ENCODE results near the gene TRPC4. TPM values are rescaled to one million over a fixed set of nuclear protein-coding genes. Genes with fewer than 3 reads are reported as not detected.

TRPC4 gene
- total RNA-seq, 4 donors from 2014 or later = 0.33 to 4.2 (median 0.46) TPM; not detected in 1

DNA sequence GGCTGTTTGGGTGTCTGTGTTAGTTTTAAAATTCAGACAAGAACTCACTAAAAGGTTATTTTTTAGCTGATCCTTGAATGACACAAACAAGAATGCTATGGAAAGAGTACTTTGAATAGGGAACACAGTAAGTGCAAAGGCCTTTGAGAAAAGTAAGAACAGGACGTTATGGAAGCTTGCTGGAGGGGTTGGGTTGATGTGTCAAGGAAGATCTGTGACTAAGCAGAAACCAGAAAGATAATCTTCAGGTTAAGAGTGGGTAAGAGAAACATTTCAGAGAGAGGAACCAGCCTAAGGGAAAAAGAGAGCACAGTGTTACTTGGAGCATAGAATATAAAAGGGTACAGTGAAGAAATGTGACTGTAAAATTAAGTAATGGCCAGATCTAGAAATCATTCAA lies 41.2 kb upstream of the TRPC4 start:
- intact Hi-C loops (cut with DNase I) = no loop called here
- Histone ChIP-seq H3K27me3 (no peaks in the 10 kb centered on the region), H3K4me1 (no peaks in the 10 kb centered on the region), H3K36me3 (no peaks in the 10 kb centered on the region), H3K9me3 (no peaks in the 10 kb centered on the region), H3K27ac (replicated peaks in 1 of 4) (no peak overlapping the region), H3K4me3 (no peak overlapping the region)
- WGBS = 39% methylated on average over 1 of the region's 1 CpG
- TF ChIP-seq EP300 (IDR thresholded peaks at IDR 0.05) (no peak), POLR2AphosphoS5 (IDR thresholded peaks at IDR 0.05) (no peak), POLR2A (IDR thresholded peaks at IDR 0.05; ENCODE audit: low read depth) (no peak)
- TF ChIP-seq, protein P1, sequence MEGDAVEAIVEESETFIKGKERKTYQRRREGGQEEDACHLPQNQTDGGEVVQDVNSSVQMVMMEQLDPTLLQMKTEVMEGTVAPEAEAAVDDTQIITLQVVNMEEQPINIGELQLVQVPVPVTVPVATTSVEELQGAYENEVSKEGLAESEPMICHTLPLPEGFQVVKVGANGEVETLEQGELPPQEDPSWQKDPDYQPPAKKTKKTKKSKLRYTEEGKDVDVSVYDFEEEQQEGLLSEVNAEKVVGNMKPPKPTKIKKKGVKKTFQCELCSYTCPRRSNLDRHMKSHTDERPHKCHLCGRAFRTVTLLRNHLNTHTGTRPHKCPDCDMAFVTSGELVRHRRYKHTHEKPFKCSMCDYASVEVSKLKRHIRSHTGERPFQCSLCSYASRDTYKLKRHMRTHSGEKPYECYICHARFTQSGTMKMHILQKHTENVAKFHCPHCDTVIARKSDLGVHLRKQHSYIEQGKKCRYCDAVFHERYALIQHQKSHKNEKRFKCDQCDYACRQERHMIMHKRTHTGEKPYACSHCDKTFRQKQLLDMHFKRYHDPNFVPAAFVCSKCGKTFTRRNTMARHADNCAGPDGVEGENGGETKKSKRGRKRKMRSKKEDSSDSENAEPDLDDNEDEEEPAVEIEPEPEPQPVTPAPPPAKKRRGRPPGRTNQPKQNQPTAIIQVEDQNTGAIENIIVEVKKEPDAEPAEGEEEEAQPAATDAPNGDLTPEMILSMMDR (IDR thresholded peaks at IDR 0.05) = no peak
- DNase-seq (ENCODE audit: extremely low spot score) = no peak

DNA sequence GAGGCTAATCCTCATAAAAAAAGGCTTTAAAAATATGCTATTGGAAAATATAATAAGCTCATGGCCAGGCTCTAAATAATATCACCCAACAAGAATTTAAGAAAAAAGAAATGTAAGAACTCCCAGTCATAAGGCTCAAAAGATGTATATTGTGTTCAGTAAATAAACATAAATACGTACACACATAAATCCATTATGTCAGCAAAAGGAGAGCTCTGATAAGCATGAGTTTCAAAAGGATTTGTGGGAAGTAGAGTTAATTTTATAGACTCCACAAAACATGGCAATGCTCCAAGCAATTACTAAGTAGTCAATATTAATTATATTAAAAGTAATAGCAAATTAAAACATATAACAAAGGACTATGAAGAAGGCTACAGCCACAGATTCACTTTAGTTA lies 37.3 kb upstream of the TRPC4 start:
- Histone ChIP-seq H3K36me3 (no peaks in the 10 kb centered on the region), H3K9me3 (no peaks in the 10 kb centered on the region)
- intact Hi-C loops (cut with DNase I) = no loop called here

DNA sequence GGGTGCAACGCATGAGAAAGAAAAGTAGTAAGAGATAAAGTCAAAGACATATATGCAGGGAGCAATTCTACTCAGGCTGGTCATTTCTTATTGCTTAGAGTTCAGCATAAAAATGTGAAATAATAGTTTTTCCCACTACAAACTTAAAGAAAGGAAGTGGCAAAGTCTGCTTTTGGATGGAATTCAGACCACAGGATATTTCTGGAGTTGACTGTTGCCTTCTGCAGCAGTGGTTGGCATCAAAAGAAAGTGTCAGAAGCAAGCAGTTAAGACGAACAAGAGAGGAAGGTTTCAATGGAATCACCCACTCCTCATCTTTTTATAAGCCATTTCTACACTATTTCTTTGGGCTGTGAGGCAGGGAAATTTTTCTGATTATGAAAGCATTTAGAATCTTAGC lies 36.2 kb upstream of the TRPC4 start:
- H3K4me3 ChIP-seq = no peak overlapping the region
- H3K27me3 ChIP-seq = no peaks in the 10 kb centered on the region
- H3K27ac ChIP-seq (replicated peaks in 1 of 4) = no peak overlapping the region
- no peaks in the 10 kb centered on the region for H3K9me3 ChIP-seq
- WGBS = 74% methylated on average over 2 of the region's 2 CpGs
- no peaks in the 10 kb centered on the region for H3K36me3 ChIP-seq
- intact Hi-C loops (cut with DNase I) = no loop called here
- no peaks in the 10 kb centered on the region for H3K4me1 ChIP-seq
- TF ChIP-seq POLR2AphosphoS5 (IDR thresholded peaks at IDR 0.05) (no peak), POLR2A (IDR thresholded peaks at IDR 0.05; ENCODE audit: low read depth) (no peak), EP300 (IDR thresholded peaks at IDR 0.05) (no peak)
- TF ChIP-seq, protein P1 (IDR thresholded peaks at IDR 0.05) = no peak
- DNase-seq (ENCODE audit: extremely low spot score) = no peak

More for the DNA sequence above, 37.3 kb upstream of the TRPC4 start:
- H3K27me3 ChIP-seq = no peaks in the 10 kb centered on the region
- H3K27ac ChIP-seq (replicated peaks in 1 of 4) = no peak overlapping the region
- WGBS = 90% methylated on average over 1 of the region's 1 CpG
- H3K4me1 ChIP-seq = no peaks in the 10 kb centered on the region
- TF ChIP-seq, protein P1 (IDR thresholded peaks at IDR 0.05) = no peak
- TF ChIP-seq EP300 (IDR thresholded peaks at IDR 0.05) (no peak), POLR2A (IDR thresholded peaks at IDR 0.05; ENCODE audit: low read depth) (no peak), POLR2AphosphoS5 (IDR thresholded peaks at IDR 0.05) (no peak)
- no peak overlapping the region for H3K4me3 ChIP-seq
- DNase-seq (ENCODE audit: extremely low spot score) = no peak

DNA sequence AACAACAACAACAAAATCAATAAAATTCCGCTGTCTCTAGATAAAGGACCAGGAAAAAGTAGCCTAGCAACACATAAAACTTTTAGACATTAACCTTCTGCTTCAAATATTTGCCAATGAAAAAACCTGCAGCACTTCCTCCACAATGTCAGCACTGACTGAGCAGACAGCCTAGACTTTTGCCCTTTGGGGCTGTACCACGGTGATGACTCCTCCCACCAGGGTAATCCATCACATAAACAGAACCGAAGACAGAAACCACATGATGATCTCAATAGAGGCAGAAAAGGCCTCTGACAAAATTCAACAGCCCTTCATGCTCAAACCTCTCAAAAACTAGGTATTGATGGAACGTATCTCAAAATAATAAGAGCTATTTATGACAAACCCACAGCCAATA lies 30.2 kb upstream of the TRPC4 start:
- H3K9me3 ChIP-seq = no peaks in the 10 kb centered on the region
- 39% methylated on average over 4 of the region's 4 CpGs for WGBS
- H3K36me3 ChIP-seq = no peaks in the 10 kb centered on the region
- intact Hi-C loops (cut with DNase I) = no loop called here
- H3K4me3 ChIP-seq = no peak overlapping the region
- H3K4me1 ChIP-seq = no peaks in the 10 kb centered on the region
- TF ChIP-seq, protein P1 (IDR thresholded peaks at IDR 0.05) = no peak
- TF ChIP-seq EP300 (IDR thresholded peaks at IDR 0.05) (no peak), POLR2A (IDR thresholded peaks at IDR 0.05; ENCODE audit: low read depth) (no peak), POLR2AphosphoS5 (IDR thresholded peaks at IDR 0.05) (no peak)
- H3K27ac ChIP-seq (replicated peaks in 1 of 4) = no peak overlapping the region
- DNase-seq (ENCODE audit: extremely low spot score) = no peak
- H3K27me3 ChIP-seq = no peaks in the 10 kb centered on the region

DNA sequence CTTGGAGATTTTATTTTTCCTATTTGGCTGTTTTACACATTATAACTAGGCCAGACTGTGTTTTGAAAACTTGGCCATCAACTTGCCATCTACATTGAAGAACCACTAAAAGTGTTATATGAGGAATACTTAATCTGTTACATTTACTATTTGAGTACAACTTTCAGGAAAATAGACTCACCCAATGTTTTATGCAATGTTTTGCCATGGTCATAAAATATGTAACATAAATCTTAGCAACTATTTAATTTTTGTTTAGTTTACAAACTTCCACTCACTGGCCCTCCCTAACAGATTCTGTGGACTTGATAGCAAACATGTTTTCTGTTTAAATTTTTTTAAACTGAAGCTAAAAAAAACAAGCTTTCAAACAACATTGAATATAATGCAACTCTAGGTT lies 23.7 kb upstream of the TRPC4 start:
- Histone ChIP-seq H3K36me3 (no peaks in the 10 kb centered on the region), H3K4me1 (no peaks in the 10 kb centered on the region), H3K27me3 (no peaks in the 10 kb centered on the region), H3K9me3 (no peaks in the 10 kb centered on the region), H3K4me3 (no peak overlapping the region), H3K27ac (replicated peaks in 1 of 4) (no peak overlapping the region)
- intact Hi-C loops (cut with DNase I) = no loop called here
- TF ChIP-seq POLR2AphosphoS5 (IDR thresholded peaks at IDR 0.05) = no peak
- TF ChIP-seq POLR2A (IDR thresholded peaks at IDR 0.05; ENCODE audit: low read depth) = no peak
- TF ChIP-seq, protein P1 (IDR thresholded peaks at IDR 0.05) = no peak
- no peak for TF ChIP-seq EP300 (IDR thresholded peaks at IDR 0.05)
- DNase-seq (ENCODE audit: extremely low spot score) = no peak

Measured in esophagus muscularis mucosa (tissue), 4 donors.